Activated T-cell treated with anti-CD3 and anti-CD28 coated beads, Interleukin-2, amount 50 U/mL, for 1 hour (primary cell): ENCODE results near the gene DENND1A.
"Not testable (repeated sequence)": the region's sequence is repeated elsewhere in the genome, so short reads cannot be mapped to it uniquely, and the experiment has no call there.

ENCODE experiments used
- DNase-seq: peaks from one replicate; pipeline ENCODE4 v3.0.0-alpha.2; 2020

DENND1A gene

DNA sequence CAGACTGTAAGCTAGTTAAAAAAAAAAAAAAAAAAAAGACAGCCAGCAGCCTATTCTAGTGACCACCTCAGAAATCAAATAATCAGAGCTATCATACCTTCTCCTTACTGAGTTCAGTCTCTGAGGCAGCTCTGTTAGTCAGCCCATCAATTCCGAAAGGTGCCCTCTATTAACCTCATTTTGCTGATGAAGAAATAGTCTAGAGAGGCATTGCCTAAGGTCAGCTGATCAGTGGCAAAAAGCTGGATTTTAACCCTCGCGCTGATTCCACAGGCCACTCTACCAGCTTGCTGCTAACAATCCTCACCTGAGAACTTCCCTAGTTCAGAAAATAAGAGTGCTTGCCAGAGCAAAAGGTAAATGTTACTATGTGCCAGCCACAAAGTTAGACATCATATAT, 172.0 kb downstream of the DENND1A start:
- no peak for DNase-seq

DNA sequence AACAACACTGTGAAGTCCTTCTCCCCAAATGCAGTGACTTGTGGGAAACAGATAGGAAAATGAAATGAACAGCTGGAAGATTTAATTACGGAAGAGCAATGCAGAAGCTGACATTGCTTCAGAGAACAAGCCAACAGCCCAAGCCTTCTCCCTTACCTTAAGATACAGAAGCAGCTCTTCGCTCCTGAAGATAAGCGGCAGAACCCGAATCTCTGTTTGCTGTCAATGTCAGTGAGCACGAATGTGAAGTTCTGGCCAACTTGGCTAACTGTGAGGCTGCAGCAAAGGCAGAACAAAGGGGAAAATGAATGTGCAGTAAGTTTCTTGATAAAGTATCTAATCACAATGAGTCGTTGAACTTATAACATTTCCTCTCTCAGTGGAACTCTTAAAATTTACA, 172.4 kb downstream of the DENND1A start:
- no peak for DNase-seq

GRCh38 chr9:123756484-123757106, 173.3 kb downstream of the DENND1A start:
- no peak for DNase-seq

- no peak for DNase-seq
Observed at GRCh38 chr9:123753669-123754258, 176.2 kb downstream of the DENND1A start.

GRCh38 chr9:123753016-123753415, 176.9 kb downstream of the DENND1A start:
- no peak for DNase-seq

DNA sequence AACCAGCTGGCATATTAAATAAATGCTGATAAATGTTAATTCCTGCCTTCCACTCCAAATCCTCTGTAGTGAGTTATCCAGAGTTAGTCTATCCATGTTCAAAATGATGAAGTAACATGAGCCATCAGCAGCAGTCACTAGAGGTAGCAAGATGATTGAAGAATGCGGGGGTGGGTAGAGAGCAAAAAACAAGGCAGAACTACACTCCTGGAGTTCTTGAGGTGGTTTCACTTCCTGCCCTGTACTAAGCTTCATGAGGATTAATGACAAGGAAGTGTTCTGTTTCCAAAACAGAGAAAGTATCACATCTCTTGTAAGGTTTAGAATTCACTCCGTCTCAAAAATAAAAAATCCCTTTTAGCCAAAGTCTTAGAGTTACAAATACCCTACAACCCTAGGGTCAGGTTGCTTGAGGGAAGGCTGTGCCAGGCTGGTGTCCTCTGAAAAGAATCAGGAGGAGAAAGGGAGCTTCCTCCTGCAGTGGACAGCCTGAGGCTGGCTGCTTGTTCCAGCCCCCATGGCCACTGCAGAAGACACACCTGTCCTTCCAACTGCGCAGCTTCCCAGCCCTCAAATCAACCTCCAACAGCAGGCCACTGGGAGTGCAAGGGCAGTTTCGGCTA, 180.2 kb downstream of the DENND1A start:
- DNase-seq = no peak

GRCh38 chr9:123746765-123747164, 183.2 kb downstream of the DENND1A start:
- no peak for DNase-seq

DNA sequence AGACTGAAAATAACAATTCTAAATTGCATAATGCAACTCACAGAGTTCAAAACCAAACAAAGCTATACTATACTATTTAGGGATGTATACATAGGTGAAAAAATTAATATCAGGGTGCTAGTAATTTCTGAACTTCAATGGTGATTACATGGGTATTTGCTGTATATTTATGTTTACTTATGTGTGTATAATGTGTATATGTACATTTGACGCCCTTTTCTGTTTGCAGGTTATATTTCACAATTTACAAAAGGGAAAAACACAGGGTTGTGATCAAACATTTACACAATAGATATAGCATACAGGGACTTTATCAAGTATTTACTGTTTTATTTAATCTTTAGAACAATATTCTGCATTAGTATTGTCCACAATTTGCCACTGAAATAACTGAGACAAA, 184.0 kb downstream of the DENND1A start:
- DNase-seq = no peak

GRCh38 chr9:123745451-123745850, 184.5 kb downstream of the DENND1A start:
- no peak for DNase-seq

DNA sequence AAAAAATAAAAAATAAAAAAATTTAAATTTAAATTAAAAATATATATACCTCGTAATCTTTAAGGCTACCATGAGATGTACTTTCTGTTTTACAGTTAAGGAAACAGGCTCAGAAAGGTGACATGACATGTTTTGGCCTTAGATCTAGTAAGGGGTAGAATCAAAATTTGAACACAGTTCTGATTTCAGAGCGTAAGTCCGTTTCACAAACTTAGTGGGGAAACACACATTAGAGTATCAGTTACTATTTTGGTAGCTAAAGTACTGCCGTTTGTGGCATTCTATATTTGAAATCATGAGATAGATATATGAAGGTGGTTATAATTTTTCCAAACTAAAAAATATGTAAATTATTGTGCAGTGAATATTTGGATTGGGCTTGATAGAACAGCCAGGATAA, 186.2 kb downstream of the DENND1A start:
- DNase-seq = no peak

DNA sequence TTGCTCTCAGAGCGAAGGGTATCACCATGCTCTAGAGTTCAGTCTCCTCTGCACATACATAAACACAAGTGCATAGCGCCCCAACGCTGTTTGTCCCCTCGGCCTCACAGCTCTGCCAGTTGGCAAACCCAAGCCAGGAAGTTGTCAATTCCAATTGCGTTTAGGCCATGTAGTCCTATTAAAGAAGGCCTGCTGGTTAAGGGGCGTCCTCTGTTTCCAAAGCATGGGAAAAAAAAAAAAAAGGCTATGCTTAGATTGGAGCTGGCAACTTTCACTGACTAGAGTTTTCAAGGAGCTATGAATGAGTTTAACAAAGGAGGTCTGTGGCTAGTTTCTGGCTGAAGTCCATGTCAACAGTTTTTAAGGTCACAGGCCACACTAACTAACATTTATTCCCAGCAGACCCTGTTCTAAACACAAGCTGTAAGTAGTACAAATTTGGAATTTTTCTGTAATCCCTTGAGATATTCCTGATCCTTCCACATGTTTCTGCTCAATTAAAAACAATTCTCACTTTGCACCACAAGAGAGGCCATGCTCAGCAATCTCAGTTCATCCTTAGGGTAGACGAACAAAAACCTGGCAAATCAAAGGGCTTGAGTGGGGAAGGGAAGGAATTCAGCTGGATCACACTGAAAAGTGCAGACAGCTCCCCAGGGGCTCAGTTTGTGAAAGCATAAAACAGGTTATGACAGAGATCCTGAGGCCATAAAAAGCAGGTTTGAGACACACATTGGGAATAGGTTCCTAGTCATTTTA, 187.7 kb downstream of the DENND1A start:
- no peak for DNase-seq

DNA sequence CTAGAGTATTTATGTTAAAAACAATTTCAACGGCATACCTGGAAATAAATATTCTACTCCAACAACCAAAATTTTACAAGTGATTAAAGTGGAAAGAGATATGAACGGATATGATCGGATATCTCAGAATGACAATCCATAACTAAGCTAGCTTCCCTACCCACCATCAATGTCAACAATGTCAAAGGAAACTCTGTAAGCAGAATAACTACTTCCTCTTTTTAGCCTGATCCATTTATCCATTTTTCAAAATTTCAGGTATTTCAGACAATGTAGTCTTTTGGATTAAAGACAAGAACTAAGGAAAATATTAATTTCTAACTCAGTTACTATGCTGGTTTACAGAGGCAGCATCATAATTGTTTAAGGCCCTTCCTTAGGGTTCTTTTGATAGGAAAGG, 188.7 kb downstream of the DENND1A start:
- DNase-seq = no peak

GRCh38 chr9:123739902-123740301, 190.0 kb downstream of the DENND1A start:
- DNase-seq = no peak

DNA sequence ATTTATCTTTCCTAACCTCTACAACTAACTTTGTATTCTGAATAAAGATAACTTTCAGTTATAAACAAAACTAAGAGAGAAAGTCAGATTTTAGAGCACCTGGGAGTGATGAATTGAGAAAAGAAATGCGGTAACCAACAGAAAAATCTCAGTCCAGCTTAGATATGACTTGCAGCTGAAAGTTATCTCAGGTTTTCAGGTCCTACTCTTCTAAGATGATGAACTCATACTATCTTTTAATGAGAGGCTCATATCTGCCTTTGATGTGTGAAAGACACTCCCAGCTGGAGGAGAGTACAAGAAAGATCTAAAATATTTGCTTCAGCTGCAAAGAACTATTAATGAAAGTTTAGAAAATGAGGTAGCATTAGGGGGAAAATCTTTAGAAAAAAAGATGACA, 190.5 kb downstream of the DENND1A start:
- no peak for DNase-seq

GRCh38 chr9:123738648-123739047, 191.3 kb downstream of the DENND1A start:
- no peak for DNase-seq

DNA sequence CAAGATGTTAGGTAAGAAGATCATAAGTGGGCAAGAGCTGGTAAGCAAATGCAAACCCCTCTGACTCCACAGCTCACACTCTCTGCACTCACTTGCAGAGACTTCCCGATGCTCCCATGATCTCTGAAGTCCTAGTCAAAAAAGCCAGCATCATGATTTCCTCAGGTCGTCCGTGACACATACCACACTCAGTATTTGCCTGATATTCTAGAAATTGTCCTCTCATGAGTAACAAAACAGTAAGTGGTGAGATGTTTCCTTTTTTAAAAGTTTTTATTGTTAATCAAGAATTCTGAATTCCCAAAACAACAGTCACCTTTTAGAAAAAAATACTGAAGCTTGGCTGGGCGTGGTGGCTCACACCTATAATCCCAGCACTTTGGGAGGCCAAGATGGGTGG, 194.6 kb downstream of the DENND1A start:
- DNase-seq = no peak

DNA sequence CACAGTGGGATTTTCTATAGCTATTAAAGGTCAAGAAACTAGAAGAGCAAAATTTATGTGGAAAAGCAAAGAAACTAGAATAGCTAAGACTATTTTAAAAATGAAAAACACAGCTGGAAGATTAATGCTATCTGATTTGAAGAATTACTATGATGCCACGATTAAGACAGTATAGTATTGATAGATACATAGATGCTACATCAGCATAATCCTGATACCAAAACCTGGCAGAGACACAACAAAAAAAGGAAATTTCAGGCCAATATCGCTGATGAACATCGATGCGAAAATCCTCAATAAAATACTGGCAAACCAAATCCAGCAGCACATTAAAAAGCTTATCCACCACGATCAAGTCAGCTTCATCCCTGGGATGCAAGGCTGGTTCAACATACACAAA, 201.4 kb downstream of the DENND1A start:
- not testable (repeated sequence) for DNase-seq

GRCh38 chr9:123727332-123727731, 202.6 kb downstream of the DENND1A start:
- no peak for DNase-seq

DNA sequence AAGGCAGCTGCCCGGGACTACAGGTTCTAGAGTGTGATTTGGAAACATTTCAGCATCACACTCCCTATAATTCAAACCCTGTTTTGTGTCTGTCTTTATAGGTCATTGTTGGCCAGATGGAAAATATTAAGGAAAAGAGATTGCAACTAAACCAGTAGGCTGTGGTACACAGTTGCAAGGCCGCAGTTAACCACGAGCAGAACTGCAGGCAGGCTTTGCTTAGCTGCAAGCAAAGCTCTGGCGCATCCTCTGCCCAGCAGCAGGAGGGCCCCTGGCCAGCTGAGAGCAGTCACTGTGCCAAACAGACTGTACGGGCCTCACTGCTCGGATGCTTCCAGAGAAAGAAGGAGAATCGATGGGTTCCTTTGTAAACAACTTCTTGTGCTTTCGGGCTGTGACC, 204.5 kb downstream of the DENND1A start:
- DNase-seq = no peak

- no peak for DNase-seq
Observed at GRCh38 chr9:123724211-123724796, 205.6 kb downstream of the DENND1A start.

GRCh38 chr9:123723135-123723875, 206.6 kb downstream of the DENND1A start:
- no peak for DNase-seq

GRCh38 chr9:123722378-123722777, 207.5 kb downstream of the DENND1A start:
- DNase-seq = no peak

DNA sequence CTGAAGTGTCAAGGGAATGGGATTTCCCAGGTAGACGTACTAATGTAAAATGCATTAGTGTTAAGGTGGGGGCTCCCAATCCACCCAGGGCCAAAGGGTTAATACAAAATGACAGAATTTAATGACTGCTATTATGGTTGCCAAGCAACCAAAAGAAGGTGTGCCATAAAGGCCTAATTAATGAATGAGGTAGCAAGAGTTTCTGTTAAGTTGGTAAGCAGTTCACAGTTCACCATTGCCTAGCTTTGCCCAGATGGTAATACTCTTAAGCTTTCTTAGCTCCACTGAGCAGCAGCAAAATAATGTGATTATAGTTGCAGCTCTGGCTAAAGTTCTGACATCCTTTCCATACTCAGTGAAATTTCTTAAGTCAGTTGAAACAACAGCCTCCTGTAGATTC, 211.7 kb downstream of the DENND1A start:
- no peak for DNase-seq
